ENCODE results near the gene FBN1.

FBN1 gene

DNA sequence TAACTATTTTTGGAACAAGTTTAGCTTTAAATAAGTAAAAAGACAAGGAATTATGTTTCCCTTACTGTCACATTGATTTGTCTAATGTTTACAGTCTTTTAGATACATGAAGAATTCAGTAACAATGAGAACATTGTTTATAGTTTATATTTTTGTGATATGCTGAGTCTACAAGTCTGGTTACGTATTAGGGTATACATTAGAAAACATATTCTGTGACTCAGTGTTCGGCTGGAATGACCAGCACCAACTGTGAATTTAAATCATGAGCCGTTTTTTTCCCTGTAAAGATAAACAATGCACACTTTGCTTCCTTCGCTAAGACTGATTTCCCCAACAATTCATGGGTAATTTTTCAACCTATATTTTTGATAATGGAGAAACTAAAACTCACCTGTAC is 182.8 kb downstream of the FBN1 start:
- no peak for DNase-seq

DNA sequence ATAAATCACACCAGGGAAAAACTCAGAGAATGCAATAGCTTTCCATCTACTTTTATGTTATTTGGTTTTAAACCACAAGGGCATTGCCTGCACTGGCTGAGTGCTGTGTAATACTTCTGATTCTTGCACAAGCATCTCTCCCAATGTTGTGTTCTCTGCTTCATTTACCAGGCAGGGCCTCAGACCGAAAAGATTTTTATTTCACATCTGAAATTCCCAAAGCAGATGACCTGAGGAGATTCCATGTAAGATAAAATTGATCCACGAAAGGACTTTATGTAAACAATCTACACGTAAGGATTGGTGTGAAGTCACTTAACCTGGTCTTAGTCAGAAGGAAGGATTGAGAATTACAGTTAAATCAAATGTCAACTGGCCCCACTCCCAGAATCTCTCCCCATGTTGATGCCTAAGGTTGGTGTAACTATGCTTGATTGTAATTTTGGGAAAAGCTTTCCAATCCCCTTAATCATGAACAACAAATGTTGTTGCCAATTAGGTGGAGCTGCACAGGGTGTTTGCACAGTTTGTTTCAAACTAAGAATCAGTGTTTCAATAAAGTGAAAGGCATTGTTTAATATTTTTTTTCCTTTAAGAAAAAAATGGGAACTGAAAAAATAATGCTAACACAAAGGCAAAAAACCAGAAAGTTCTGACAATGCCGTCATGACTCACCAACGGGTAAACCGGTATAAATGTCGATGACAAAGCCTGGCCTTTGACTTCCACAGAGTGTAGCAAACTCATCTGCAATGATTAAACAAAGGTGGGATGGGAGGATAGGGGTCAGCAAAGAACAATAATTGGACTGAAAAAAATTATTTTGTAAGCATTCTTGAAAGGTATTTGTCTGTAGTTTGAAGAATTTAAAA is 185.7 kb downstream of the FBN1 start:
- no peak for DNase-seq

- no peak for DNase-seq
These were observed 186.6 kb downstream of the FBN1 start for GRCh38 chr15:48458876-48459275.

DNA sequence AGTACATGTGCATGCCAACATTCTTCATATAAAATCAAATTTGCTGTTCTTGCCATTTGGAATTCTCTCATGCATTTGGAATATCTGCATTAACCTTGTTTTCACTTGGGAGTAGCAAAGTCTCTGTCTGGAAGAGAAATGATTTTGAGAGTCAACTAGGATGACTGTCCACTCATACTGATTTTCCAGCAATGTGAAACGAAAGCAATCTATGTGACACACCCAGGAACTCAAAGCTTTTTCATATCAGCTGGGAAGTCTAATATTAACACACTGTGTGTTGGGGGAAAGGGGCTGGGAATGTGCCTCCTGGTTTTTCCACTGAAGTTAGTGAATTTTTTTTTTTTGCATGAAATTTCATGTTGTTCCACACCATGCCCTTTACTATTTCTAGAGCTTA is 189.4 kb downstream of the FBN1 start:
- no peak for DNase-seq

GRCh38 chr15:48451736-48452135 is 193.8 kb downstream of the FBN1 start:
- DNase-seq: no peak

DNA sequence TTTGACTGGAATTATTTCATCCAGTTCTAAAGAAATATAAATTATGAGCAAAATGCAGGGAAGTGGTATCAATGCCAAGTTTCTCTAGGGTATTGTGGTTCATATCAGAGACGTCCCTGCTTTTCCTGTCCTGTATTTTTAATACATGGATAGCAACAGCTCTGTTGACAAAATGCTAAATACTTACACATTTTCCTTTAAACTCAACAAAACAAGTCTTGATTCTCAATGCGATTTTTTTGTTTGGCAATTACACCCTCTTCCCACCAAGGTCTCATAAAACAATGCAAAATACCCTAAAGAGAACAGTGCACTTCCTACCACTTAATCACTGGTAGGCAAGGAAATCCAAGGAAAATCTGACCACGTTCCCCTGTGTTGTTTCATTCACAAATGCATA is 194.3 kb downstream of the FBN1 start:
- DNase-seq: no peak

- no peak for DNase-seq
These were observed 195.8 kb downstream of the FBN1 start for GRCh38 chr15:48449734-48450133.

- no peak for DNase-seq
These were observed 197.9 kb downstream of the FBN1 start for GRCh38 chr15:48447657-48448056.

DNA sequence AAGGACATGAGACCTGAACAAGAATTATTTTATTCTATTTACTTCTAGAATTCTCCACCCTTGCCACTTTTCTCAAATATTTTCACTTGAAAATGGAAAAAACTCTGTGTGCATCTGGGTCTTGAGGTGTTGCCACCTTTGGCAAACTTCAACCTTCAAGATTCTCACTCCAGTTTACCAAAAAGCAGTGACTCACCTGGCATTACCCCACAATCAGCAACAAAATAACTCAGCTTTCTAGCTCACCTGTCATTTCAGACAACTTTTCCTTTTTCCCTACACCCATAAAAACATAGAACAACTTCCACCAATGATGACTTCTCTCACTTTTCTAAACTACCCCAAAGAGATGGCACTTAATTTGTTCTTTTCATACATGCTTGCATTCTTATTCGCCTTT is 198.5 kb downstream of the FBN1 start:
- DNase-seq: no peak

GRCh38 chr15:48442011-48442410 is 203.5 kb downstream of the FBN1 start:
- DNase-seq: no peak

DNA sequence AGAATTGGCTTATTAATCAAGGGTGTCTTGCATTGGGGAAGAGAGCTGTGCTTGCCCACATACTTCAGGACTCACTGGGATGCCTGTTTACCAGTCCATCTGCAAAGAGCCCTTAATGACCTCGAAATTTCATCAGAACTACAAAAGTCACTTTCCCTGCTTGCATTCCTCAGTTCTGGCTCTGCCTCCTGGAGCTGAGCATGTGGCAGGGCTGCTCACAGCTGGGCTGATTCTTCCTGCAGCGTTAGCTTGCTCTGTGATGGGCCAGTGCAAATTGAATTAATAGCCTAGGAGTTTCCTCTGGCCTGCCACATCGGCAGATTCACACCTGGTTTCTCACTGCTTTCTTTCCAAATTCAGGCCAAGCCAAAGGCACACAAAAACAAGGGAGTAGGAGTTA is 205.4 kb downstream of the FBN1 start:
- DNase-seq: no peak

DNA sequence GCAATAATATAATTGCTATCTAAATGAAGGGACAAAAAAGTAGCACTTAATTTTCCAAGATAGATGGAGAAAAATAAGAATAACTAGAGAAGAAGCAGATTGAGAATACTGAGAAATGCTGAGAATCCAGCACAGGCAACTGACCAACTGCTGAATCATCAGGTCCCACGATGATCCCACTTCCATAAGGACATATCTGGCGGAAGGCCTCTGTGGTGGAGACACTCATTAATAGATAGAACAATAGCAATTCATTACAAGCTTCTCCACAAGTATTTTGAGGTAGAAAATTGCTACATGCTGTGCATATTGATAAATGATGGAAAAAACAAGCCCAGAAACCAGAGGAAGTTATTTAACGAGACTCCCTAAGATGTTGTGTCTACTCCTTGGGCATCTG is 208.3 kb downstream of the FBN1 start:
- no peak for DNase-seq

GRCh38 chr15:48435321-48435720 is 210.2 kb downstream of the FBN1 start:
- no peak for DNase-seq

DNA sequence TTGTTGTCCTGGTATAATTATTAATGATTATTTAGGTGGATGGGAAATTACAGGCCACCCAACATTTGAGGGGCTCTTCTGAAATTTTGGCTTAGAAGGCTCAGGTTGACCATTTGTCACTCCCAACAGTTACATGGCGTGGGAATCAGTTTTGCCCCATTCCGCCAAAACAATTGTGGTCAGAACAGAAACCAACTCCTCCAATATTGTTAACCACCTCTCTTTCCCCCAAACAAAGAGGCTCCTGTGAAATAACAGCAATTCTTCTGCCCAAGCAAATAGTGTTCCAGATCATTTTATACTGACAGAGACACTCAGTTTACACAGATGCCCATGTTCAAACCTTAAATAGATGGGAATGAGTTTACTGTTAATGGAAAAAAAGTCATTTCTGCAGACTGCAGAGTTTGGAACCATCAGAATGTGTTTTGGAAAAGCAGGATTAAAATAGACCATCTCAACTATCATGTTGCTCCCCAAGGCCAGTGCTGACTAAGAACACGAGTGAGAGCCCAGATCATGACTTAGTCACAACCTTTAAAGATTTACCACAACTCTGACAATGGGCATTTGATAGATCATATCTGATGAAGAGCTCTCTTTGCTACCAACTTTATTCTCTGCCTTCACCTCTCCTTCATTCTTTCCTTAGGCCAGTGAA is 212.2 kb downstream of the FBN1 start:
- no peak for DNase-seq

GRCh38 chr15:48432688-48433087 is 212.8 kb downstream of the FBN1 start:
- DNase-seq: no peak

GRCh38 chr15:48427960-48428547 is 217.5 kb downstream of the FBN1 start:
- DNase-seq: no peak

DNA sequence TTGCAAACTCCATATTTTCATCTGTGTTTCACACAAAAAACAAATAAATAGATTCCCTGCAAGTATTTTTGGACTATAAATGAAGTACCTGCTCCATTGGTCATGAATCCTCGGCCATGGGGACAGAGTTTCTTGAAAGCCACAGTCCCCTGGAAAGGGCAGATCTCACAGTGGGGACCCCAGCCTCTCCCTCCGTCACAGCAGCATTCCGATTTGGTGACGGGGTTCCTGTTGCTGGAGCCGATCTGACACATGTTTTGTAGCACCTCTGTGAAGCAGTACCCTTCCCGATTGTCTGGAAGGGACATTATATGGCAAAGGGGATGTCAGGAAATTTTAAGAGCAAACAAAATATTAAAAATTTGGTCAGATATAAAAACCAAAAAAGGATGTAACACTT is 218.0 kb downstream of the FBN1 start:
- no peak for DNase-seq

- DNase-seq: no peak
These were observed 218.6 kb downstream of the FBN1 start for GRCh38 chr15:48426941-48427340.

GRCh38 chr15:48426044-48426443 is 219.5 kb downstream of the FBN1 start:
- no peak for DNase-seq

GRCh38 chr15:48425051-48425450 is 220.5 kb downstream of the FBN1 start:
- DNase-seq: no peak

DNA sequence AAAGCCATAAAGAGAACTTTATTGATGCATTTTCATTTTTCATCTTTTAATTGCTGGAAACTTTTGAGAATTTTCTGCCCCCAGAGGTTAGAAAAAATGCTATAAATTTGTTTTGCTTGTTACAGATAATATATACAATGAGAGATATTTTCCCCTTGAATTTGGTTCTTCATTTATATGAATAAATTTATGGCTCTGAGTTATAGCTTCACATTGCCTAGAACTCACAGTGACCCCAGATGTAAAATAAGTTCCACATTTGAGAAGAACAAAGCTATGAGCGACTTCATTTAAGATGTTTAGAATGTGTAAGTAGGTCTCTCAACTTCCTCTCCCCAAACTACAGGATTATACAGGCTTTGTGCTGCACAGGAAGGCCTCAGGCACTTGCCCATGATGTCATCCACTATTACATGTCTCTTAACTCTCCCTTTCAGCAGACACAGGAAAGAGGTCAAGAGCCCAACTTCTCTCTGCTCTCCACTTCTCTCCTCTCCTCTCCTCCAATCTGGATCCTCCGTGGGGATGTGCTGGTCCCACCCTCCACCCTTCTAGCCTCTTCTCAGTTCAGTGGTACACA is 221.5 kb downstream of the FBN1 start:
- DNase-seq: no peak

DNA sequence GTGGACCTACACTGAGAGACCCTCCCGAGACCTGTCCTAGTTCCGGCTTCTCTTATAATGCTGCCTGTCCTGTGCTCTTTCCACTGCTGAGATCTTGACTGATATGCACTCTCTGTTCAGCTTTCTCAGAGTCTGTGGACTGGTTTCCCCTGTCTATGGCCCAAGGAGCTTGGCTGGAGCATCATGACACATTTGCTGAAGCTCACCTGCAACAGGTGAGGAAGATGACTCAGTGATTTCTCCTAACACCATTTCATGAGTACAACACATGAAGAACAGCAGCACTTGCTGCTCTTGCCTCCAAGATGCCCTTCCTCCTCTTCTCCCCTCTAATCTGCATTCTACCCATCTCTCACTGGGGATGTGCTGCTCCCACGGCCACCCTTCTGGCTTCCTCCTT is 222.2 kb downstream of the FBN1 start:
- no peak for DNase-seq

GRCh38 chr15:48422401-48422800 is 223.1 kb downstream of the FBN1 start:
- DNase-seq: no peak

GRCh38 chr15:48421362-48421761 is 224.1 kb downstream of the FBN1 start:
- no peak for DNase-seq
